ENCODE results near the gene SCD5. TPM values are rescaled to one million over a fixed set of nuclear protein-coding genes. Genes with fewer than 3 reads are reported as not detected.

SCD5 gene
- total RNA-seq, 2 donors from 2014 or later: 51.4 TPM

GRCh38 chr4:82803746-82804145, 5.2 kb upstream of the SCD5 start:
- Histone ChIP-seq H3K36me3 (replicated peaks in 1 of 2; ENCODE audit: insufficient read depth in 1 of 2, low read depth in 2 of 2) (no peaks in the 10 kb centered on the region), H3K27ac (no peak overlapping the region), H3K27me3 (no peaks in the 10 kb centered on the region), H3K4me1 (peaks cover 15% of the 10 kb centered on the region), H3K4me3 (no peak overlapping the region), H3K9me3 (no peaks in the 10 kb centered on the region)
- 89 to 95% methylated on average over 4 of the region's 4 CpGs for WGBS, 2 donors
- intact Hi-C loops (cut with DNase I): no loop called here
- no peak for ATAC-seq
- TF ChIP-seq CTCF (IDR thresholded peaks at IDR 0.05) (no peak), POLR2A (IDR thresholded peaks at IDR 0.05) (no peak)
- DNase-seq: no peak

- TF ChIP-seq CTCF (IDR thresholded peaks at IDR 0.05) (no peak), POLR2A (IDR thresholded peaks at IDR 0.05) (no peak)
- Histone ChIP-seq H3K36me3 (replicated peaks in 1 of 2; ENCODE audit: insufficient read depth in 1 of 2, low read depth in 2 of 2) (no peaks in the 10 kb centered on the region), H3K4me1 (peaks cover 15% of the 10 kb centered on the region), H3K27ac (no peak overlapping the region), H3K27me3 (no peaks in the 10 kb centered on the region), H3K4me3 (no peak overlapping the region), H3K9me3 (no peaks in the 10 kb centered on the region)
- no peak for DNase-seq
- no peak for ATAC-seq
- intact Hi-C loops (cut with DNase I): no loop called here
- 61 to 63% methylated on average over 2 of the region's 2 CpGs for WGBS, 2 donors
Observed at GRCh38 chr4:82802911-82803310, 4.3 kb upstream of the SCD5 start.

GRCh38 chr4:82801910-82802521, 3.4 kb upstream of the SCD5 start:
- no peak overlapping the region for H3K4me3 ChIP-seq
- TF ChIP-seq CTCF (IDR thresholded peaks at IDR 0.05): peak in 5 of 7 experiments; percentile 18 to 43 (median 35)
- TF ChIP-seq POLR2A (IDR thresholded peaks at IDR 0.05): no peak
- WGBS, 2 donors: 44 to 50% methylated on average over 3 of the region's 3 CpGs
- no peaks in the 10 kb centered on the region for H3K36me3 ChIP-seq (replicated peaks in 1 of 2; ENCODE audit: insufficient read depth in 1 of 2, low read depth in 2 of 2)
- no peaks in the 10 kb centered on the region for H3K27me3 ChIP-seq
- H3K27ac ChIP-seq: no peak overlapping the region
- peaks cover 23% of the 10 kb centered on the region for H3K4me1 ChIP-seq
- DNase-seq: peak in 2 of 4 donors; percentile 42 to 58
- intact Hi-C loops (cut with DNase I): no loop called here
- no peaks in the 10 kb centered on the region for H3K9me3 ChIP-seq
- no peak for ATAC-seq

GRCh38 chr4:82799006-82799881, 648 bp upstream of the SCD5 start:
- H3K27me3 ChIP-seq: no peaks in the 10 kb centered on the region
- peaks cover 25% of the 10 kb centered on the region for H3K4me1 ChIP-seq
- DNase-seq: peak in 2 of 4 donors; percentile 40 to 45
- TF ChIP-seq CTCF (IDR thresholded peaks at IDR 0.05): no peak
- TF ChIP-seq POLR2A (IDR thresholded peaks at IDR 0.05): peak in 1 of 3 donors; percentile 41
- no peaks in the 10 kb centered on the region for H3K36me3 ChIP-seq (replicated peaks in 1 of 2; ENCODE audit: insufficient read depth in 1 of 2, low read depth in 2 of 2)
- peak overlapping the region; percentile 39 to 90 for H3K4me3 ChIP-seq
- 1 to 4% methylated on average over 9 to 25 of the region's 25 CpGs for WGBS, 2 donors
- no peak for ATAC-seq
- H3K27ac ChIP-seq: peak overlapping the region in 3 of 4 donors; percentile 71 to 80 (median 73)
- intact Hi-C loops (cut with DNase I): no loop called here
- no peaks in the 10 kb centered on the region for H3K9me3 ChIP-seq
